SIG-M5 treated with dmso at 0.1 percent for 504 hours (cell line): ENCODE measurements around the gene RASGRF1.

Experiments used
- DNase-seq: peaks from one replicate; lab custom pipeline; 2025; ENCODE audit not compliant: unreplicated experiment; lab: John Stamatoyannopoulos, UW

Gene RASGRF1

DNA sequence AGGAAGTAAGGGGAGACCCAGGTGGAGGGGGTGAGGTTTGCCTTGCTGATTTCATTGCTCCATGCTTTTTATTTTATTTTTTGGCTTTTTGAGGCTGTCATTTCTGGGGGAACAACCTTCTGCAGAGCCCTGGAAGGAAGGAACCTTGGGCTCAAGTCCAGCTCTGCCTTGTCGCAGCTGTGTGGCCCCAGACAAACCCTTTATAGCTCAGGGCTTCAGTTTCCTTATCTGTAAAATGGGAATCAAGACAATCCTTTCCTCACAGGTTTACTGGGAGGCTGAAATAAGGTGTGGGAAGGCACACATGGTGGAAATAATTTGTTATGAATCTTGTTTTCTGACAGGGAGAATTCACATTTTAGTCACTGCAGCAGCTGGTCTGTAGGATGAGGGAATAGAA is 100.3 kb downstream of the RASGRF1 start:
- no peak for DNase-seq

DNA sequence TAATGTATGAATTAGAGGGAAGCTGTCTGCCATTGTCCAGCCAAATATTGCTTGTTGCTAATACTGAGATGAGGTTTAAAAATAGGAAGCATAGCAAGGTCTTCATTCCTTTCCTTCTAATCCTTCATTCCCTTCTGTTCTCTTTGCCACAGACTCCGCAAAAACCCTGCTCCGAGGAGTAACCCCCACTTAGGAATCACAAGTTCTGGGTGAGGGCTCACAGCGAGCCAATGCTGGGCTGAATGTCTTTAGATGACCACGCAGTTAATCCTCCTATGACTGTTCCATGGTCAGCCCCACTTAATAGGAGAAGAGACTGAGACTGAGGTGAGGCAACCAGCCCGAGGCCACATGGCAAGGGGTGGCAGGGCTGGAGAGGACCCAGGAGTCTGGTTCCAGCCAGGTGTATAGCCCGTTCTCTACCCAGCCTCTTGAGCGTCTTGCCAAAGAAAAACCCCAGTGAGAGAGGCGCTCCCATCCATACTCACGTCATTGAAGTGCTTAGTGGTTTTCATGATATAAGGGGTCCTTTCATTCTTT is 100.8 kb downstream of the RASGRF1 start:
- no peak for DNase-seq

DNA sequence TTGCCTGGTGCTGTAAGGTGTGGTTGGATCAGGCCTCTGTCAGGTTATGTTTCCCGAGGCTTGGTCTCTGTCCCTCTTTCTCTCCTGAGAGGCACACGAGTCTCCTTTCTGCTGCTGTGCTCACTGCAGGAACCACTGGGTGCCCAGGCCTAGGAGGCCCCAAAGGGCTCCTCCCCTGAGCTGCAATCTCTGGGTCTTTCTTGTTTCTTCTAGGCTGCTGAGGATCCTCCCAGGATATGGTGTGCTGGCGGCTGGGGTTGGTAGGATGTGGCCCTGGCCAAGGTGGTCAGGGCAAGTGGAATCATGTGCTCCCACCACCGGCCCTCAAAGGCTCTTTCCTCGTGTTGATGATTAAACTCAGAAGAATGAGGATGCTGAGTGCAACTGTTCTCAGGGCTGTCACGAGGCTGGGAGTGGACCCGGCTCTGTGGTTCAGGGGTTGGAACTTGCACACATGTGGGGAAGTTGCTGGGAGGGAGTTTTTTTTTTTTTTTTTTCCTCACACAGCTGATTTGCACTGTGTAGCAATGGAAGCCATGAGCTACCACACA is 102.1 kb downstream of the RASGRF1 start:
- DNase-seq, result peak; percentile 69

DNA sequence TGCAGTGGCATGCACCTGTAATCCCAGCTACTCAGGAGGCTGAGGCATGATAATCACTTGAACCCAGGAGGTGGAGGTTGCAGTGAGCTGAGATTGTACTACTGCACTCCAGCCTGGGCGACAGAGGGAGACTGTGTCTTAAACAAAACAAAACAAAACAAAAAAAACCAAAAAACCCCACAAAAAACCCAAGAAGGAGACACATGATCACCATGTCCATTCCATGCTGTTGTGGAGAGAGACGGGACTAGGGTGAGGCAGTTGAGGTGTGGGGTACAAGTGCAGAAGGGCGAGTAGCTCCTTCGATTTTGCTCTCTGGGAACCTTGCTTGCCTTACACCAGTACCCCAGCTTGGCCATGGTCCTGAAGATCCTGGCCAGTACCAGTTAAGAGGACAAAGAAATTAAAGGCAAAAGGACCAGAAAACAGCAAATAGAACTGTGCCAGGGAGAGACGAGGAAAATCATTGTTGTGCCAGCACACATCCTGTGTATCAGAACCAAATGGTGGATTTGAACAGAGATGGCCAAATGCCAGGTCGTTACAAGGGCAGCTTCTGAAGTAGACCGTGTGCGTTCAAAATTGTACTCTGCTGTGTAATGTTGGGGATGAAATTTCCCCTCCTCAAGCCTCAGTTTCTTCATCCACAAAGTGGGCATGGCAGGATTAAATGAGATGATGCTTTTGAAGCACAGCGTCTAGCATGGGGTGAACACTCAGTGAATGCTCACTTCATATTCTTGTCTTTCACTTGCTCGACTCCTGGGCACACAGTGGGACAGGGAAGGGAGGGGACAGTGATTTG is 102.8 kb downstream of the RASGRF1 start:
- DNase-seq, result no peak

DNA sequence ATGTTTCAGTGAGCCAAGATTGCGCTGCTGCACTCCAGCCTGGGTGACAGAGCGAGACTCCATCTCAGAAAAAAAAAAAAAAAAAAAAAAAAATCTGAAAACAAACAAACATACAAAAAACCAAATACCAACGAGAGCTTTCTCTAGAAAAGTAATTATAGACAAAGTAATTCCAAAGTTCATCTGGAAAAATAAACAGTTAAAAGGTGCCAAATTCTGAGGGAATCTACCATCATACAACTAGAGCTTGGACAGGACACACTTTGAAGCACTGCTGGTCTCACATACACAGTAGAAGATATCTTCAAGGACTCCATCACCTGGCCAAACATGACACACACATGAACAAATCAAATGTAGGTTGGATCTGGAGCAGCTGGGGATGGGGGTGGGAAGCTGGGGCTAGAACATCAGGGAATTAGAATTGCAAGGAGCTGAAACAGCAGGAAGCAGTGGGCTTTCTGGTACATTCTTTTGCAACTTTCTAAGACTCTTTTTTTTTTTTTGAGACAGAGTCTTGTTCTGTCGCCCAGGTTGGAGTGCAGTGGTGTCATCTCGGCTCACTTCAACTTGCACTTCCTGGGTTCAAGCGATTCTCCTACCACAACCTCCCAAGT is 104.6 kb downstream of the RASGRF1 start:
- DNase-seq, result no peak

DNA sequence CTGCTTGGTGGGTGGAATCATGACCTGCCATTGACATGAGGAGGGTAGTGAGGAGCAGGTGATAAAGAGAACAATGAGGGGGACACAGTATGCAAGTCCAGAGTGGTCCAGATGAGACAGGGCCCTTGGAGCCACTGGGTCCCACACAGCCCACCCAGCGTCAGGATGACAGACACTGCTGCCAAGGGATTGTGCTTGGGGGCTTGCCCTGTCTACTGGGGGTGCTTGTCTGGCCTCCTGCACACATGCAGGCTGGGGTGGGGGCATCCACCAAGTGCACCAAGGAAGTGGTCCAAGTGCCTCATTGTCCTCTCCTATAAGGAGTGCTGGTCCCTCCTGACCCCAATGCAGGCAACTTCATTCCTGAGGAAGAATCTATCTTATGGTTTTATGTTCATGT is 106.5 kb downstream of the RASGRF1 start:
- DNase-seq, result no peak

DNA sequence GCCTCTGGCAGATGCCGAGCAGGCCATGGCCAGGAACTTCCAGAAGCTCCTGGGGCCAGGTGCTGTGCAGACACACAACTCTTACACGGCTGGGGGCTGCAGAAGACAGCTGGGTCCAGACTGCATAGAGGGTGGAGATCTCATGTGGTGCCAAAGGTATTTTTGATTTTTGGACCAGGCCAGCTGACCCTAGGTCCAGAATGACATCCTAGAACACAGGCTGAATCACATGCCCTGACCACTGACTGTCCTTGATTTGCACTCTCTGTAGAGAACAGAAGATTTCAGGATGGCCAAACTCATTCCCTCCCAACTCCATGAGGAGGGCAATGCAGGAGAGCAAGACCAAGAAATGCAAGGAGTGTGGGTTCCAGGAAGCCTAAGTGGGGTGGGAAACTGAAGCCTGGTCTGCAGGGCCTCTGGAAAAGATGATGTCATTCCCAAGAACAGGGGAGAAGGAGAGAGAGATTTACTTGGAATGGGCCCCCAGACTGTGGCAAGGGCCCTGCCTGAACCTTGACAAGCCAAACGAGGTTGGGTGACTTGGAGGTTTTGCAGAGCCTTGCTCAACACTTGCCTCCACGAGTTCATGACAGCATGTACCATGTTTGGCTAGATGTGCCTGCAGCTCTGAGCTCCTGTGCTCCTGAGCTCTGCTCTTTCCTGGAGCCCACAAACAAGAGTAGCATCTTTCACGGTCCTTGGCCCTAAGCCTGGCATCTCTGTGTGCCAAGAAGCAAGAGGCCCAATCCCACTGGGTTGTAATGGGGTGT is 107.2 kb downstream of the RASGRF1 start:
- no peak for DNase-seq

DNA sequence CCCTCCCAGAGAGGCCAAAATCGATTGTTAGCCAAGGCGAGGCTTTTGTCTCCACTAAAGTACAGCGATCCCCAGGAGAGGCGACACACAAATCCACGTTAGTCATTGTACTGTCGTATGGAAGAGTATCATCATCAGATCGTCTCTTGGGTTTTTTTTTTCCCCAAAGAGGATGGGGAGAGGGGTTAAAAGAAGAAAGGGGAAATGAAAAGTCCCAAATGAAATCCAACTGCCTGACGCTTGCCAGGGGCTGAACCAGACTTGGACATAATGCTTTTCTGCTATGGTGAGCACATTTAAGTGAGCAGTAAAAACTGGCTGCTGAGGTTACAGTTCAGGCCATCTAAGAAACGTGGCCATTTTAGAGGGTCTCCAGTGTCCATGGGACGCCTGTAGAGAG is 107.8 kb downstream of the RASGRF1 start:
- no peak for DNase-seq

DNA sequence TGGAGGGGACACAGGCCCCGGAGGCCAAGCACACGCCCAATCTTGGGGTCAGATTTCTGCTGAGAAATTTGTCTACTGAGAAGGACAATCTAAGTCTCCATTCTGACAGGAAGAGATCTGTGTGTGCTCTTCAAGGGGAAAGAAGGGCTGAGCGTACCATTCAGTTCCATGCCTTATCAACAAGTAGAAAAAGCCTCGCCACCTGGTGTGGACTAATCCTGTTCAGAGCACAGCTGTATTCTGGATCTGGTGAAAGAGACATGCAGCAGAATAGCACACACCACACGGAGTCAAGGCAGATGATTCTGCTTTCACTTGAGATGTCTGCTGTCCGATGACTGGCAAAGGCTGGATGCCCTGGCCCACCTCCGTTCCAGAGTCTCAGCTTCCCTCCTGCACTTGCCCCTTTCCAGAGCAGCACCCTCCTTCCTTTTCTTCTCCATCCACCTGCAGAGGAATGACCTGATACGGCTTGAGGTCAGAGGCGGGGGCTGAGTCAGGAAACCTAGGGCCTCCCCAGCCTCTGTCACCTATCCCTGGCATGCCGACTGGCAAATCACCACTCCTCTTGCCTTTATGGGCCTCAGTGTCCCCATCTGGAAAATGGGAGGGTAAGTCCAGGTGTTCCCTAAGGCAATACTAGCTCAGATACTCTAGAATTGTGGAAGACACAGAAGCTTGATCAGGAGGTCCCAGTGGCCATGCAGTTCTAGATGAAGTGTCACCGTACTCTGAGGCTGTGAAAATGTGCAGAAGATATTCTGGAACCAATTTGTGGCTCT is 108.9 kb downstream of the RASGRF1 start:
- DNase-seq, result no peak

DNA sequence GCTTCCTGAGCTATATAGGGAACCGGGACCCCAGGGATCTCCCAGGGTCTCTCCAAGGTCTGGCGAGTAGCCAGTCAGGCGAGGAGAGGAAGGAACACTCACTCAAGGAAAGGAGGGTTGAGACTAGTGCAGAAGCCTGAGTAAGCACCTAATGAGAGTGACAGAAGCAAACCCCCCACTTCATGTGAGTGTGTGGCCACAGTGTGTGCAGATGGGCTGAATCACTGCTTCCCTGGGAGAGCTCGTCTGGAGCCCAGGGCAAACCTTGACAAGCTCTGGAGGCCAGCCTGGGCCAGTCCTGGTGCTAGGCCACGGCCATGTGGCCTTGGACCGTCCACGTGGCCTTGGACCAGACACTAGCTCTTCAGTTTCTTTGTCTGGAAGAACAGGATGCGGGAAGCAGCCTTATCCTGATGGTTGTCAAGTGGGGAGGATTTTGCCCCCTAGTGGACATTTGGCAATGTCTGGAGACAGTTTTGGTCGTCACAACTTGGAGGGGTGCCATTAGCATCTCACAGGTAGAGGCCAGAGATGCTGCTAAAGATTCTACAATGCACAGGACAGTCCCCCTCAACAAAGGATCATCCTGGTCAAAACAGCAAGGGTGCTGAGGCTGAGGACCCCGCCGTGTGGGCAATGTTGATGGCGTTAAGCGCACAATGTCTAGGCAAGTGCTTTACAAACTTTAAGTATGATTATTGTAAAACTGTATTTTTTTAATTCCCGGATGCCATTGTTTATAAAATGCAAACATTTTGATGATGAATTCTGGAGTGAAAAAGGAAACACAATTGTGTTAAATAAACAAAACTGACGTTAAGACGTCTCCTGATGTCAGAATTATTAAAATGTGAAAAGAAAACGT is 110.9 kb downstream of the RASGRF1 start:
- peak; percentile 37 for DNase-seq

DNA sequence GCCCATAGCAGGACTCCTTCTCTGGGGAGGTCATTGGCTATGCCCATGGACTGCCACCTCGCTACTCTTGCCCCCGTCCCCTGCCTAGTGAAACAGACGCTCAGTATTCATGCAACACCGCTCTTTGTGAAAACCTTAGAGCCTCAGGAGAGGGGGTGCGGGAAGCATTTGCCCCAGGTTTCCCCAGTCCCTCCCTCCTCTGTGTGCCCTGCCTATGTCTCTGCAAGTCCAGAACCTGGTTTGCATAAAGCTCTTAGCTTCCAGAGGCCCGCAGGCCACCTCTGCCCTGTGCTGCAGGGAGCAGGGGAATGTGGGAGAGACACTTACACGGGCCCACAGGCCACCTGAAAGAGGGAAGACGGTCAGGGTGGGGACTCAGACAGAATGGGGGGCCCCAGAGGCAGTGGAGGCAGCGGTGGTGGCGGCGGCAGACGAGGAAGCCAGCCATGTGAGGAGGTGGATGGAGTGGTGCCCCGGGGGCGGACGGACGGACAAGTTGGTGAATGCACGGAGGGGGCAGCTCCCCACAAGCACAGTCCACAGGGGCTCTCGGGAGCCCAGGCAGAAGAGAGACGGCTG is 111.9 kb downstream of the RASGRF1 start:
- DNase-seq, result no peak

DNA sequence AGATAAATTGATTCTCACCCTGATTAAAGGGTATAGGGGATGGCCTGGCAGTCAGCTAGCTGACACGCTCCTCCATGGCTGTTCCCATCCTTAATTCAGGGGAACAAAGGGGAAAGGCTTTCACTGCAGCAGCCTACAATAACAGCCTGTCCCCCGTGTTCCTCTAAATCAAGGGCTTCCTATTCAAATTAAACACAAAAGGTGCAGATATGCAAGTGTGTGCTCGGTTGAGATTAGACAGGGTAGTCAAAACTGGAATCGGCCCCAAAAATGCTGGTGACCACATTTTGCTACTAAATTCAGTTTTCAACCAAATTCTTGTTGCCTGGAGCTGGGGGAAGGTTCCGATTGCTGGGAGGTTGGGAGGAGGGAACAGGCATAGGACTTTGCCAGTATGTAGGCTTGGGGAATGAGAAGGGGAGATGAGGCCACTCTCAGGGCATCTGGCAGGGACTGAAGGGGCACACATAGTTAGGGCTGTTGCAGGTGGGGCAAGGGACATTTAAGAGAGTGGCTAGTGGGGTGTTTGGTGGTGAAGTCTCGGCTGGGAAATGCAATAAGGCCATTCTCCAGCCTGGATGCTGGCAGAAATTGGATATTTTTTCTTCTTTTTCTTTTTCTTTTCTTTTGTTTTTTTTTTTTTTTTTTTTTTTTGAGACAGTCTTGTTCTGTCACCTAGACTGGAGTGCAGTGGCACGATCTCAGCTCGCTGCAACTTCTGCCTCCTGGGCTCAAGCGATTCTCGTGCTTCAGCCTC is 112.8 kb downstream of the RASGRF1 start:
- no peak for DNase-seq

DNA sequence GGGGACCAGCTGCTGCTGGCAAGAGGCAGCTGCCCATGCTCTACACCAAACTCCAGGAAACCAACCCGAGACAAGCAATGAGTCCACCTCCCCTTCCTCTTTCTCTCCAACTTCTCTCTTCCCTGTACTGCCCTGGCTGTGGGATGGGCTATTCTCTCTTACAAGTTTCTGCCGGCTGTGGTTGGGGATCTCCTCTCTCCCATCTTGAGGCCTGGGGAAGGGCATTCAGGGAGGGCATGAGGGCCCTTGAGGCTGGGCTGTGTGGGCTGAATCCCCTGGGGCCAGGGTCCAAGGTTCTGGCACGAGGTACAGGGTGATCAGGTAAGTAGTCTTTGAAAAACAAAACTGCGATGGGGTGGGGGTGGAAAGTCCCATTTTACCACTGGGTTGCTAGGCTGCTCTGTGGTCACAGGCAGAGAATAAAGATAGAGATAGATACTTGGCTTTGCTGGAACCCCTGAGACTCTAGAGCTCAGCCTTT is 113.4 kb downstream of the RASGRF1 start:
- DNase-seq, result no peak

DNA sequence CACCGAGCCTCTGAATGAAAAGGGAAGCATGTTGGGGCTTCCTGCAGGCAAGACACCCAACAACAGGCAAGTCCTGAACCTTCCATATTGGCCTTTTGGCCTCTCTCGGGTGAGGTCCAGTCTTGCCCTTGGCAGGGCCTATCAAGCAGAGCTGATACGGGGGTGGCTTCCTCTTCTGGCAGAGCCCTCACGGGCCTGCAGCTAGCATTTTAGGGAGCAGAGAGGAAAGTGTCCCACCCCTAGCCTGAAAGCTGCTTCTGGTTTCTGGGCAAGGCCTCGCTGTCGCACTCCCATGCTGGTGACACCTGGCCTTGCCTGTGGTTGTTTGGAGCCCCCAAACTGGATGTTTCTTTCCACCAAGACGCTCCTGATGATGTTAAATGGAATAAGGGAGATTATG is 113.9 kb downstream of the RASGRF1 start:
- no peak for DNase-seq

DNA sequence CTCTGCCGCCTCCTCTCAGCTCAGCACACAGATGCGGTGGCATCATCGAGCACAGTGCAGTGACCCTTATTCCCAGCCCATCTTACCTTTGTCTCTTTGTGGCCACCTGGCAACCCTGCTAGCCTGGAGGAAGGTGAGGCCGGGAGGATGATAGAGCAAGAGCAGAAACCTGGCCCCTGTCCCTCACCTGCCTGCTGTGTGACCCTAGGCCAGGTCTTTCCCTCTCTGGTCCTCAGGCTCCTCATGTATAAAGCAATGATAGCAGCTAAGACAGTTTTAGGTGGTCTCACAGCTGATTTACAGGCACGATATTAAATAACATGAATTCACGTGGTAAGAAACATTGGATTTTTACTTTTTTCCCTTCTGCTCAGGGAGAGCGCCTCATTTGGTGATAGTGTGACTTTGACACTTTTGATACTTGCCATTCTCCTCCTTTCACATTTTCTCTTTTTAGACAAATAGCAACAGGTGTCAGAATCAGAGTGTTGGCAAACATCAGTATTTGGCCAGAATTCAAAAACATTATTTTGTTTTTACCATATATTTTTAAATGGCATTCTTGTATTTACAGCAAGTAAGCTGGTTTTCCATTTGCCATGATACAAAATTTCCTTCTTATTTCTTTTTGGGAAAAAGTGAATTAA is 116.2 kb downstream of the RASGRF1 start:
- no peak for DNase-seq

DNA sequence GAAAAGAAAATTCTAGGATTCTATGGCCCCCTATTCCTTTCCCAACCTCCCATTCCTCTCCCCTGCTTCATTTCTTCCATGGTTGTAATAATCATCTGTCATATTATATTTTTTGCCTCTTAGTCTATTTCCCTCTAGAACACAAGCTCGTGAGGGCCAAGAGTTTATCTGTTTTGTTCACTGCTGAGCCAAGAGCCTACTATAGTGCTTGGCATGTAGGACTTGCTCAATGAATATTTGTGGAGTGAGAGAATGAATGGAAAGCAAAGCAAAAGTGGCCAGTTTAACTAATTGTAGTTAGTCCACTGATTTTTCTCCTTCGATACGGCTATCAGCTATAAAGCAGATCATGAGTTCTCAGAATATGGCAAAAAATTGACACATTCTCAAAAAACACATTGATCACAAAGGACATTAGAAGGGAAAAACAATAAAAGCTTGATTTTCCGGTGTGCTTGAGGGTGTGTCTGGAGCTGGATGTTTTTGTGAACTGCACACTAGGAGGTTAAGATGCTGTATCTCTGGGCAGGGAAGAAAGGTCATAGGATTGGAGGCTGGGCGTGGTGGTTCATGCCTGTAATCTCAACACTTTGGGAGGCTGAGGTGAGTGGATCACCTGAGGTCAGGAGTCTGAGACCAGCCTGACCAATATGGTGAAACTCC is 120.8 kb downstream of the RASGRF1 start:
- no peak for DNase-seq

DNA sequence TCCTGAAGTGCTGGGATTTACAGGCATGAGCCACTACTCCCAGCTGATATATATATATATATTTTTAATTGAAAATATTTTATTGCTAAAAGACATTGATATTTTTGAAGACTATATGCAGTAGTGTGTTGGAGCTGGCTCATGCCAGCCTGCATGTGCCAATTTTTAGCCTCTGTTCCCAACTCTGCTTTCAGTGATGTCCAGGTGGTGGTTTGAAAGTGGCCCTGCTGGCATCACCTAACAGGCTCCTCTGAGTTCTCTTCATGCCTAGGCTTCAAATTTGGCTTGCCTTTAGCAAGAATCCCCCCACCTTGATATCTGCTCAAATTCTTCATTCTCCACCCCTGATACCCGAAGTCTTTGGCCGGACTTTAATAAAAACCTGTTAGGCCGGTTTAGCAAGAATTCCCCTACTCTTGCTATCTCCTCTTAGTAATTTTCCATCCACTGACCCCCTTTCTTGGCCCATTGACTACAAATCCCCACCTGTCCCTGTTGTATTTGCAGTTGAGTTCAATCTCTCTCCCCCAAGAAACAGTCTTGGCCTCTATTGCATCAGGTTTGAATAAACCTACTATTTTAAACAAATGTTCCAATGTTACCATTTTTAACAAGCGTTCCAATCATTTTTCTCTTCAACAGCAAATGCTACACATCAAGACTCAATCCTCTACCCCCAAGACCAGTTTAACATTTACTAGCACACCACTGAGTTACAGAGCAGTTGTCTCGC is 121.9 kb downstream of the RASGRF1 start:
- DNase-seq, result no peak
